ENCODE results near the gene TUBGCP3. TPM values are rescaled to one million over a fixed set of nuclear protein-coding genes. Genes with fewer than 3 reads are reported as not detected.

TUBGCP3 gene
- total and polyA plus RNA-seq, 10 donors: 9.1 to 69.8 (median 48.7) TPM

- intact Hi-C loops (cut with DNase I; ENCODE audit: low total_unique reads): no loop called here
- Histone ChIP-seq H3K27me3 (replicated peaks in 1 of 7) (peaks cover 0 to 41% (median 0%) of the 10 kb centered on the region in 7 donors), H3K9me3 (no peaks in the 10 kb centered on the region), H3K4me1 (no peaks in the 10 kb centered on the region), H3K27ac (no peak overlapping the region), H3K36me3 (no peaks in the 10 kb centered on the region), H3K4me3 (no peak overlapping the region)
- WGBS, 5 donors: 82 to 92% (median 86%) methylated on average over 18 to 19 of the region's 19 CpGs
- peak; percentile 59 for DNase-seq
- TF ChIP-seq POLR2A (IDR thresholded peaks at IDR 0.05): no peak
- TF ChIP-seq POLR2AphosphoS5 (IDR thresholded peaks at IDR 0.05): no peak
- no peak for TF ChIP-seq CTCF (IDR thresholded peaks at IDR 0.05 in 8 of 11, conservative IDR thresholded peaks at IDR 0.05 in 3 of 11)
Observed at GRCh38 chr13:112624602-112625430, 36.9 kb upstream of the TUBGCP3 start.

GRCh38 chr13:112624040-112624439 is 36.1 kb upstream of the TUBGCP3 start:
- H3K4me3 ChIP-seq: no peak overlapping the region
- H3K27ac ChIP-seq: no peak overlapping the region
- peak; percentile 61 for DNase-seq
- H3K9me3 ChIP-seq: no peaks in the 10 kb centered on the region
- H3K4me1 ChIP-seq: no peaks in the 10 kb centered on the region
- TF ChIP-seq POLR2AphosphoS5 (IDR thresholded peaks at IDR 0.05) (no peak), CTCF (IDR thresholded peaks at IDR 0.05 in 8 of 11, conservative IDR thresholded peaks at IDR 0.05 in 3 of 11) (no peak), POLR2A (IDR thresholded peaks at IDR 0.05) (no peak)
- H3K27me3 ChIP-seq (replicated peaks in 1 of 7): peaks cover 0 to 34% (median 0%) of the 10 kb centered on the region in 7 donors
- intact Hi-C loops (cut with DNase I; ENCODE audit: low total_unique reads): no loop called here
- WGBS, 5 donors: 81 to 89% (median 84%) methylated on average over 5 to 16 of the region's 16 CpGs
- H3K36me3 ChIP-seq: no peaks in the 10 kb centered on the region

- Histone ChIP-seq H3K27ac (no peak overlapping the region), H3K4me1 (no peaks in the 10 kb centered on the region), H3K36me3 (no peaks in the 10 kb centered on the region), H3K4me3 (no peak overlapping the region), H3K27me3 (replicated peaks in 1 of 7) (peaks cover 0 to 32% (median 0%) of the 10 kb centered on the region in 7 donors), H3K9me3 (no peaks in the 10 kb centered on the region)
- TF ChIP-seq CTCF (IDR thresholded peaks at IDR 0.05 in 8 of 11, conservative IDR thresholded peaks at IDR 0.05 in 3 of 11): no peak
- no peak for TF ChIP-seq POLR2A (IDR thresholded peaks at IDR 0.05)
- TF ChIP-seq POLR2AphosphoS5 (IDR thresholded peaks at IDR 0.05): no peak
- intact Hi-C loops (cut with DNase I; ENCODE audit: low total_unique reads): no loop called here
- DNase-seq: peak; percentile 58
- 77 to 91% (median 87%) methylated on average over 17 of the region's 17 CpGs for WGBS, 5 donors
Observed at GRCh38 chr13:112623051-112623711, 35.2 kb upstream of the TUBGCP3 start.

GRCh38 chr13:112622375-112622774 is 34.4 kb upstream of the TUBGCP3 start:
- TF ChIP-seq POLR2A (IDR thresholded peaks at IDR 0.05) (no peak), POLR2AphosphoS5 (IDR thresholded peaks at IDR 0.05) (no peak), CTCF (IDR thresholded peaks at IDR 0.05 in 8 of 11, conservative IDR thresholded peaks at IDR 0.05 in 3 of 11) (no peak)
- Histone ChIP-seq H3K27me3 (replicated peaks in 1 of 7) (peaks cover 0 to 32% (median 0%) of the 10 kb centered on the region in 7 donors), H3K9me3 (no peaks in the 10 kb centered on the region), H3K36me3 (no peaks in the 10 kb centered on the region), H3K4me1 (no peaks in the 10 kb centered on the region), H3K4me3 (no peak overlapping the region), H3K27ac (no peak overlapping the region)
- 65 to 83% (median 74%) methylated on average over 7 of the region's 7 CpGs for WGBS, 5 donors
- DNase-seq: peak; percentile 54
- intact Hi-C loops (cut with DNase I; ENCODE audit: low total_unique reads): no loop called here

Measured in spleen (tissue), 11 donors.